ENCODE measurements around the gene FRY.

Gene FRY

DNA sequence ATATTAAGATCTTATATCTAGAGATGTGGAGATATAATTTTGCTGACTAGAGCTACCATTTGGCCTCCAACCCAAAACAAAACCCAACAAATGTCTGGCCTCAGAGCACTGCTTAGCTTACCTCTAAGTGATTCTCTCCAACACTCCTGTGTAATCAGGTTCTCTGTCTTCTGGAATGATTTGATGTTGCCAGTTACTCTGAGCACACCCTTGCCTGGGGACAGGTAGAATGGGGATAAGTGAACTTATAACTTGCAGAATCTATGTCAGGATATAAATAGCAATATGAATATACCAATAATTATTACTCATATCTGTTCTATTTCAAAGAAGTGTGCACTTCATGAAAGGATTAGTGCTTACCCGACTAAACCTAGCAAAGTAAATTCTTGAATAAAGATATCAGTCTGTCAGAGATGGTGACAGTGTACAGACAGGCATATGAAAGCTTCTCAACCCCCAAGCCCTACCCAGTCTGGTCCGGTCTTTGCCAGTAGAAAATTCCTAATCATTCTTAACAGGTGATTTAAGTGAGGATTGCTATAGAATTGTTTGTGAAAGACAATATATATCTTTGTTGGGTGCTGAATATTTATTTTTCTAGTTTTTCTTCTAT is 250.6 kb downstream of the FRY start:
- H3K4me3 ChIP-seq (replicated peaks; ENCODE audit: low read depth, low read length): no peak overlapping the region
- DNase-seq (ENCODE audit: low read depth): no peak
- TF ChIP-seq, protein P1, sequence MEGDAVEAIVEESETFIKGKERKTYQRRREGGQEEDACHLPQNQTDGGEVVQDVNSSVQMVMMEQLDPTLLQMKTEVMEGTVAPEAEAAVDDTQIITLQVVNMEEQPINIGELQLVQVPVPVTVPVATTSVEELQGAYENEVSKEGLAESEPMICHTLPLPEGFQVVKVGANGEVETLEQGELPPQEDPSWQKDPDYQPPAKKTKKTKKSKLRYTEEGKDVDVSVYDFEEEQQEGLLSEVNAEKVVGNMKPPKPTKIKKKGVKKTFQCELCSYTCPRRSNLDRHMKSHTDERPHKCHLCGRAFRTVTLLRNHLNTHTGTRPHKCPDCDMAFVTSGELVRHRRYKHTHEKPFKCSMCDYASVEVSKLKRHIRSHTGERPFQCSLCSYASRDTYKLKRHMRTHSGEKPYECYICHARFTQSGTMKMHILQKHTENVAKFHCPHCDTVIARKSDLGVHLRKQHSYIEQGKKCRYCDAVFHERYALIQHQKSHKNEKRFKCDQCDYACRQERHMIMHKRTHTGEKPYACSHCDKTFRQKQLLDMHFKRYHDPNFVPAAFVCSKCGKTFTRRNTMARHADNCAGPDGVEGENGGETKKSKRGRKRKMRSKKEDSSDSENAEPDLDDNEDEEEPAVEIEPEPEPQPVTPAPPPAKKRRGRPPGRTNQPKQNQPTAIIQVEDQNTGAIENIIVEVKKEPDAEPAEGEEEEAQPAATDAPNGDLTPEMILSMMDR (IDR thresholded peaks at IDR 0.05; ENCODE audit: low read length, missing control alignments): no peak

DNA sequence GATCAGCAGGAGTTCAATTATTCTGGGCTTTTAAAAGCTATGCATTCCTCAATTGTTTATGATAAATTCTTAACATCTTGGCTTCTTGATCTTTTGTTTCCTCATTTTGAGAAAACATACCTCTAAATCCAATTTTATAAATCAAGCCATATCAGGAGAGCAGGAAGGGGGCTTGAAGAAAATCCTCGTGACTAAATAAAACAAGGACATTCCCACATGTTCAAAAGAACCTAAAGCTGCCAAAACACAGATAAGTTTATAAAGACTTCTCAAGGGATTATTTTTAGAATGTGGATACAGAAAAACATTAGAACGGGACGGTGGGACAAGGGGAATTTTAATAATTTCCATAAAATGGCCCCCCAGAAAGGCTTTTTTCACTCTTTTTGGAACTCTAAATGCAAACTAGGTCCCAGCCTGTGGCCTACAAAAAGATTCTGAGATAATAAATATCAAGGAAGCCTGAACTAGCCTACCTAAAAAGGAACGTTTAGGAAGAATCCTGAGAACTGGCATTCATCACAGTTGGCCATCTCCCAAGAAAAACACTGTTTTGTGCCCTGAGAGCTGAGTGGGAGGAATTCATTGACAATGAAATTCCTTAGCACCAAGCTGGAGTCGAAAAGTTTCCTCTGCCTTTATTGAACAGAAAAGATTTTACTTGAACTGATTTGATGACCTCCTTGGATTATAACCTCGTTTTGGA is 253.5 kb downstream of the FRY start:
- no peak overlapping the region for H3K4me3 ChIP-seq (replicated peaks; ENCODE audit: low read depth, low read length)
- TF ChIP-seq, protein P1 (IDR thresholded peaks at IDR 0.05; ENCODE audit: low read length, missing control alignments): no peak
- DNase-seq (ENCODE audit: low read depth): peak; percentile 94

DNA sequence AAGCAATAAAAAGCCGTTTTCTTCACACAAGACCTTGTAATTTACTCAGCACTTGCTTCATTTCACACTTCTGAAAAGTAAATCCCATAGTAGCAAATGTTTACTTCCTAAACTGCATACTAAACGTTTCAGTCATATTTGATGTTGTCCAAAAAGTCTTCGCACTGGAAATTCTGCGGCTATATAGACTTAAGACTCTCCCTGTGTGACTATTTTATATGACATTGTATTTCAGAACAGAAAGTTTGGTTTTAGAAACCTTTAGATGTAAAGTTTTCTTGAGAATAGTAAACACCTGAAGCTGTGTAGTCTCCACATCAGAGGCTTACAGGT is 254.0 kb downstream of the FRY start:
- TF ChIP-seq, protein P1 (IDR thresholded peaks at IDR 0.05; ENCODE audit: low read length, missing control alignments): no peak
- H3K4me3 ChIP-seq (replicated peaks; ENCODE audit: low read depth, low read length): no peak overlapping the region
- DNase-seq (ENCODE audit: low read depth): no peak

DNA sequence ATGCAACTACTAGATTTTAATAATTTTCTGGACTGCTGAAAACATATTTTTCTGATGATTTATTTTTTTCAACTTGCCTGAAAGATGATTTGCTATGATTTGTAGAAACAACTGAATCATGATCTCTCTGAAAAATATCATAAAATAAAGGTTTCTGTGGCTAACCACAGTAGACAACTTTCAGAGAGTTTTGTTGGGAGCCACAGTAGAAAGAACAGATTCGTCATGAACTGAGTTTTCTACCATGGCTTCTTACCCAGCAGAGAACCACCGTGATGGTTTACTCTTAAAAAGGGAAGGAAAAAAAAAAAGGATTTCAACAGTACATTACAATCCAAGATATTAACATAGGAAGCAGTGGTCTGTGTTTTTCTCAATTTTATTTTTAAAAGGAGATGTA is 265.6 kb downstream of the FRY start:
- no peak overlapping the region for H3K4me3 ChIP-seq (replicated peaks; ENCODE audit: low read depth, low read length)
- TF ChIP-seq, protein P1 (IDR thresholded peaks at IDR 0.05; ENCODE audit: low read length, missing control alignments): no peak
- no peak for DNase-seq (ENCODE audit: low read depth)

DNA sequence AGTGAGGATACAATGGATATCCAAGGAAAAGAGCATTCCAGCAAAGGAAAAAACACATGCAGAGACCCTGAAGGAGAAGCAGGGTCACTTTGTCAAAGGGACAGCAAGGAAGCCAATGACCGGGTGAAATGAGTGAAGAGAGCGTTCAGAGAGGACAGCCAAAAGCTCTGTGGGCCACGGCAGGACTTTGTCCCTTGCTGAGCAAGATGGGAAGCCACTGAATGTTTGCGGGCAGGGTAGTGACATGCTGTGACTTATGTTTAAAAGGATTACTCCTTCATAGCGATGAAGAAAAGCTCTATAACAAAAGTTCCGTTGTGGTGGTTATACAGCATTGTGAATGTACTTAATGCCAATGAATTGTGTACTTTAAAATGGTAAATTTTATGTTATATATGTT is 267.1 kb downstream of the FRY start:
- TF ChIP-seq, protein P1 (IDR thresholded peaks at IDR 0.05; ENCODE audit: low read length, missing control alignments): no peak
- H3K4me3 ChIP-seq (replicated peaks; ENCODE audit: low read depth, low read length): no peak overlapping the region
- no peak for DNase-seq (ENCODE audit: low read depth)

DNA sequence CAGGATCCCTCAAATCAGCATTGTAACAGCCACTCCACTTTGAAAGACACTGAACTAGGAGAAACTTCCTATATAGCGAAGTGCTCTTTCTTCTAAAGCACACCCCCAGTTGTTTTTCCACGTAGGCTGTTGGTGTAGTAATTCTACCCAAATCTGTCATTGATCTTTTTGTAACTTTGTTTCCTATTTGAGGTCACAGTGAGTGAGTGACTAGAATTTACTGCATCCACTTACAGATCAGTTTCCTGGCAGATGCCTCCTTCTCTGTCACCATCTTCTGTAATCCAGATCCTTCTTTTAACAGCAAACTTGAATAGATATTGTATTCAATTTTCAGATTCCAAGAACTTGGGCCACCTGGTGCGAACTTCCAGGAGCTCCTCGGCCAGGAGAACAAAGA is 268.3 kb downstream of the FRY start:
- H3K4me3 ChIP-seq (replicated peaks; ENCODE audit: low read depth, low read length): no peak overlapping the region
- TF ChIP-seq, protein P1 (IDR thresholded peaks at IDR 0.05; ENCODE audit: low read length, missing control alignments): no peak
- no peak for DNase-seq (ENCODE audit: low read depth)

DNA sequence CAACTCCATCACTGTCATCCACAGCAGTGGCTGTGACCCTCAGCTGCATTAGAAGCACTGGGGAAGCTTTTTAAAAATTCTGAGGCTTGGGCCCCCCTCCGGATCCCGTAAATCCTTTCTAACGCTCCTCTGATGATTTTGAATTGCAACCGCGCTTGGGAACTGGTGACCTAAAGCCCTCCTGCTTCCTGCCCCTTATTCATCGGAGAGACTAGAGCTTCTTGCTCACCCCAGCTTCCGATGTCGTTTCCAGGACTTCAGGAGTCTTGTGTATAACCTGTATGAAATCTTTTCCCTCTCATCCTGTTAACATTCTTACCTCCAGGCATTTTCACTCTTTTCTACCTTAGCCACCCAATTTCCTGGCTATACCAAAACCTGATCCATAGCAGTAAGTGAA is 268.8 kb downstream of the FRY start:
- TF ChIP-seq, protein P1 (IDR thresholded peaks at IDR 0.05; ENCODE audit: low read length, missing control alignments): no peak
- no peak for DNase-seq (ENCODE audit: low read depth)

More for the DNA sequence above, 268.8 kb downstream of the FRY start:
- no peak overlapping the region for H3K4me3 ChIP-seq (replicated peaks; ENCODE audit: low read depth, low read length)

Measured in fibroblast of pulmonary artery (primary cell).